ENCODE data around the gene CTBP2.

CTBP2 gene

GRCh38 chr10:125130260-125130659, 30.1 kb downstream of the CTBP2 start:
- Mint-ChIP-seq H3K9me3 (peaks cover 3% of the 10 kb centered on the region), H3K36me3 (ENCODE audit: low read depth) (peaks cover 86% of the 10 kb centered on the region), H3K27me3 (ENCODE audit: low read depth, poor library complexity) (no peaks in the 10 kb centered on the region), H3K4me3 (no peak overlapping the region), H3K4me1 (peaks cover 59% of the 10 kb centered on the region), H3K27ac (no peak overlapping the region)
- TF ChIP-seq CTCF (IDR thresholded peaks at IDR 0.05) = no peak
- DNase-seq = no peak

DNA sequence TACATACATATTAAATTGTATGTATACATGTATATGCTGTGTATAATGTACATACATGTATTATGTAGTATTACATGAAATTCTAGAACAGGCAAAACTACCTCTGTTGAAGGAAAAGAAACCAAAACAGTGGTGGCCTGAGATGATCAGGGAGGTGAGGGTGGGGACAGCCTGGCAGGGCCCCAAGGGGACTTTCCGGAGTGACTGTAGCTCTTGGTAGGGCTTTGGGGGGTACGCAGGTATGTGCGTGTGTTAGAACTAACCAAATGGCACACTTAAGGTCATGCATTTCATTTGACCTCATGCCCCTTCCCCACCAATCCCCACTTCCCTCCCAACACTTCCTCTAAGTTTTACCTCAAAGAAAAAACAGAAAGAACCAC, 31.3 kb downstream of the CTBP2 start:
- TF ChIP-seq CTCF (IDR thresholded peaks at IDR 0.05) = no peak
- peaks cover 3% of the 10 kb centered on the region for H3K9me3 Mint-ChIP-seq
- no peak for DNase-seq
- no peak overlapping the region for H3K4me3 Mint-ChIP-seq
- peaks cover 92% of the 10 kb centered on the region for H3K36me3 Mint-ChIP-seq (ENCODE audit: low read depth)
- H3K4me1 Mint-ChIP-seq = peaks cover 60% of the 10 kb centered on the region
- H3K27ac Mint-ChIP-seq = peak overlapping the region; percentile 80
- no peaks in the 10 kb centered on the region for H3K27me3 Mint-ChIP-seq (ENCODE audit: low read depth, poor library complexity)

DNA sequence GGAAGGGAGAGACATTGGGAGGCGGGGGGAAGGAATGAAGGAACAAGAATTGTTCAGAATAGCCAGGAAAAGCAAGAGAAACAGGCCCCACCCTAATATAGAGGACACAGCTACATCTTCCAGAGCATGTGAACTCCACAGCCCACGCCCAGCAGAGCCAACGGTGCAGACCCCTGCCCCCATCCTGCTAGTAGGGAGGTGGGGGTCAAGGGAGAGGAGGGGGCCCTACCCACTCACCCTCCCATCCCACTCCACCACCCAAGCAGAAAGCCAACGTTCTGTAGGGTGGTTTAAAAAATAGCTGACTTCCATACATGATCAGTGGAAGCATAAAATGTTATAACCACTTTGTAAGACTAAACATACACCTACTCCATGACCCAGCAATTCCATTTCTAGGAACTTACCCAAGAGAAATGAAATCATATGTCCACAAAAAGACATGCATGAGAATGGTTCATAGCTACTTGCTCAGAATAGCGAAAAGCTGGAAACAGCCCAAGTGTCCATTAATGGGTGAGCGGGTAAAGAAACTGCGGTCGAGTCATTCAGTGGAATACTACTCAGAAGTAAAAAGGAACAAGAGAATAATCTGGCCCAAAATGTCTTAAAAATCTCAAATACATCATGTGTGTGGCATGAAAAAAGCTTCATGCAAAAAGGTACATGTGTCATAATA, 31.8 kb downstream of the CTBP2 start:
- DNase-seq = no peak
- TF ChIP-seq CTCF (IDR thresholded peaks at IDR 0.05) = no peak

GRCh38 chr10:125127986-125128385, 32.4 kb downstream of the CTBP2 start:
- peaks cover 58% of the 10 kb centered on the region for H3K4me1 Mint-ChIP-seq
- peaks cover 3% of the 10 kb centered on the region for H3K9me3 Mint-ChIP-seq
- H3K27me3 Mint-ChIP-seq (ENCODE audit: low read depth, poor library complexity) = no peaks in the 10 kb centered on the region
- H3K36me3 Mint-ChIP-seq (ENCODE audit: low read depth) = peaks cover 90% of the 10 kb centered on the region
- DNase-seq = no peak
- H3K27ac Mint-ChIP-seq = no peak overlapping the region
- no peak overlapping the region for H3K4me3 Mint-ChIP-seq
- TF ChIP-seq CTCF (IDR thresholded peaks at IDR 0.05) = no peak

More for the DNA sequence above, 31.8 kb downstream of the CTBP2 start:
- Mint-ChIP-seq H3K36me3 (ENCODE audit: low read depth) (peaks cover 92% of the 10 kb centered on the region), H3K27me3 (ENCODE audit: low read depth, poor library complexity) (no peaks in the 10 kb centered on the region), H3K9me3 (peaks cover 3% of the 10 kb centered on the region), H3K4me1 (peaks cover 60% of the 10 kb centered on the region), H3K27ac (no peak overlapping the region), H3K4me3 (no peak overlapping the region)

GRCh38 chr10:125127110-125127509, 33.3 kb downstream of the CTBP2 start:
- Mint-ChIP-seq H3K4me1 (peaks cover 61% of the 10 kb centered on the region), H3K4me3 (no peak overlapping the region), H3K27me3 (ENCODE audit: low read depth, poor library complexity) (no peaks in the 10 kb centered on the region), H3K9me3 (peaks cover 3% of the 10 kb centered on the region), H3K36me3 (ENCODE audit: low read depth) (peaks cover 90% of the 10 kb centered on the region), H3K27ac (peak overlapping the region; percentile 8)
- TF ChIP-seq CTCF (IDR thresholded peaks at IDR 0.05) = no peak
- no peak for DNase-seq

Measured in nephron progenitor cell (in vitro differentiated cells).